ENCODE results near the gene MEIS1. TPM values are rescaled to one million over a fixed set of nuclear protein-coding genes. Genes with fewer than 3 reads are reported as not detected.

MEIS1 gene
- total and polyA plus RNA-seq, 2 experiments from 2014 or later: 0.16 to 0.28 TPM

GRCh38 chr2:66463206-66463755 lies 28.4 kb downstream of the MEIS1 start (continued):
- TF ChIP-seq EZH2phosphoT487 (IDR thresholded peaks at IDR 0.05; ENCODE audit: unreplicated experiment) (no peak), EZH2 (IDR thresholded peaks at IDR 0.05; ENCODE audit: low read depth, unreplicated experiment) (no peak), CREB1 (CRISPR knock-in tag; IDR thresholded peaks at IDR 0.05; ENCODE audit: low read depth) (no peak), POLR2AphosphoS5 (IDR thresholded peaks at IDR 0.05; ENCODE audit: low read depth) (no peak)
- TF ChIP-seq, protein P1, sequence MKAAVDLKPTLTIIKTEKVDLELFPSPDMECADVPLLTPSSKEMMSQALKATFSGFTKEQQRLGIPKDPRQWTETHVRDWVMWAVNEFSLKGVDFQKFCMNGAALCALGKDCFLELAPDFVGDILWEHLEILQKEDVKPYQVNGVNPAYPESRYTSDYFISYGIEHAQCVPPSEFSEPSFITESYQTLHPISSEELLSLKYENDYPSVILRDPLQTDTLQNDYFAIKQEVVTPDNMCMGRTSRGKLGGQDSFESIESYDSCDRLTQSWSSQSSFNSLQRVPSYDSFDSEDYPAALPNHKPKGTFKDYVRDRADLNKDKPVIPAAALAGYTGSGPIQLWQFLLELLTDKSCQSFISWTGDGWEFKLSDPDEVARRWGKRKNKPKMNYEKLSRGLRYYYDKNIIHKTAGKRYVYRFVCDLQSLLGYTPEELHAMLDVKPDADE (IDR thresholded peaks at IDR 0.05): no peak

- no peaks in the 10 kb centered on the region for H3K9me3 Mint-ChIP-seq
- no peak overlapping the region for H3K4me2 ChIP-seq
- TF ChIP-seq CREB1 (CRISPR knock-in tag; IDR thresholded peaks at IDR 0.05; ENCODE audit: low read depth) (no peak), POLR2AphosphoS5 (IDR thresholded peaks at IDR 0.05; ENCODE audit: low read depth) (no peak)
- TF ChIP-seq, protein P2, sequence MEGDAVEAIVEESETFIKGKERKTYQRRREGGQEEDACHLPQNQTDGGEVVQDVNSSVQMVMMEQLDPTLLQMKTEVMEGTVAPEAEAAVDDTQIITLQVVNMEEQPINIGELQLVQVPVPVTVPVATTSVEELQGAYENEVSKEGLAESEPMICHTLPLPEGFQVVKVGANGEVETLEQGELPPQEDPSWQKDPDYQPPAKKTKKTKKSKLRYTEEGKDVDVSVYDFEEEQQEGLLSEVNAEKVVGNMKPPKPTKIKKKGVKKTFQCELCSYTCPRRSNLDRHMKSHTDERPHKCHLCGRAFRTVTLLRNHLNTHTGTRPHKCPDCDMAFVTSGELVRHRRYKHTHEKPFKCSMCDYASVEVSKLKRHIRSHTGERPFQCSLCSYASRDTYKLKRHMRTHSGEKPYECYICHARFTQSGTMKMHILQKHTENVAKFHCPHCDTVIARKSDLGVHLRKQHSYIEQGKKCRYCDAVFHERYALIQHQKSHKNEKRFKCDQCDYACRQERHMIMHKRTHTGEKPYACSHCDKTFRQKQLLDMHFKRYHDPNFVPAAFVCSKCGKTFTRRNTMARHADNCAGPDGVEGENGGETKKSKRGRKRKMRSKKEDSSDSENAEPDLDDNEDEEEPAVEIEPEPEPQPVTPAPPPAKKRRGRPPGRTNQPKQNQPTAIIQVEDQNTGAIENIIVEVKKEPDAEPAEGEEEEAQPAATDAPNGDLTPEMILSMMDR (conservative IDR thresholded peaks at IDR 0.05; ENCODE audit: low read depth in 2 of 2): no peak
- H3K36me3 Mint-ChIP-seq (ENCODE audit: low read depth): no peaks in the 10 kb centered on the region
- peaks cover 24% of the 10 kb centered on the region for H3K4me1 Mint-ChIP-seq
- no peaks in the 10 kb centered on the region for H3K79me2 ChIP-seq (replicated peaks; ENCODE audit: insufficient read depth)
- no peaks in the 10 kb centered on the region for H3F3A ChIP-seq (replicated peaks; ENCODE audit: low read depth)
- H2AFZ ChIP-seq: no peak overlapping the region
- peaks cover 4% of the 10 kb centered on the region for H3K27me3 Mint-ChIP-seq (ENCODE audit: insufficient read depth, low read depth, poor library complexity)
- no peak overlapping the region for H3K27ac Mint-ChIP-seq
- DNase-seq (ENCODE audit: low spot score) (no peak), ATAC-seq (no peak)
- no peak overlapping the region for H3K4me3 Mint-ChIP-seq
- H3K36me3 ChIP-seq (ENCODE audit: insufficient read depth): no peaks in the 10 kb centered on the region
- H3K4me3 ChIP-seq: no peak overlapping the region
- H3K27ac ChIP-seq (ENCODE audit: low read depth): no peak overlapping the region
- H3K9me2 ChIP-seq (ENCODE audit: insufficient read depth): no peaks in the 10 kb centered on the region
- no peaks in the 10 kb centered on the region for H3K27me3 ChIP-seq (ENCODE audit: insufficient read depth)
- peaks cover 15% of the 10 kb centered on the region for H3K4me1 ChIP-seq (ENCODE audit: insufficient read depth)
- no peaks in the 10 kb centered on the region for H4K20me1 ChIP-seq (replicated peaks; ENCODE audit: insufficient read depth)
These were observed 30.2 kb downstream of the MEIS1 start for GRCh38 chr2:66464930-66465637.

GRCh38 chr2:66466433-66466832 lies 31.5 kb downstream of the MEIS1 start:
- Mint-ChIP-seq H3K27me3 (ENCODE audit: insufficient read depth, low read depth, poor library complexity) (peaks cover 4% of the 10 kb centered on the region), H3K27ac (no peak overlapping the region), H3K4me3 (no peak overlapping the region), H3K36me3 (ENCODE audit: low read depth) (no peaks in the 10 kb centered on the region), H3K9me3 (no peaks in the 10 kb centered on the region), H3K4me1 (peaks cover 28% of the 10 kb centered on the region)
- no peak overlapping the region for H3K27ac ChIP-seq (ENCODE audit: low read depth)
- no peaks in the 10 kb centered on the region for H3F3A ChIP-seq (replicated peaks; ENCODE audit: low read depth)
- no peaks in the 10 kb centered on the region for H4K20me1 ChIP-seq (replicated peaks; ENCODE audit: insufficient read depth)
- H3K36me3 ChIP-seq (ENCODE audit: insufficient read depth): no peaks in the 10 kb centered on the region
- no peak overlapping the region for H3K4me2 ChIP-seq
- H3K27me3 ChIP-seq (ENCODE audit: insufficient read depth): no peaks in the 10 kb centered on the region
- no peaks in the 10 kb centered on the region for H3K79me2 ChIP-seq (replicated peaks; ENCODE audit: insufficient read depth)
- no peak for DNase-seq (ENCODE audit: low spot score)
- no peak overlapping the region for H2AFZ ChIP-seq
- H3K4me3 ChIP-seq: no peak overlapping the region
- peaks cover 17% of the 10 kb centered on the region for H3K4me1 ChIP-seq (ENCODE audit: insufficient read depth)
- no peak for ATAC-seq
- H3K9me2 ChIP-seq (ENCODE audit: insufficient read depth): no peaks in the 10 kb centered on the region
- no peak for TF ChIP-seq EZH2 (IDR thresholded peaks at IDR 0.05; ENCODE audit: low read depth, unreplicated experiment)
- no peak for TF ChIP-seq ZNF462 (CRISPR knock-in tag; IDR thresholded peaks at IDR 0.05)
- no peak for TF ChIP-seq JUNB (IDR thresholded peaks at IDR 0.05; ENCODE audit: unreplicated experiment)
